Skin of body (tissue), 2 donors: ENCODE measurements around the gene STAC3. TPM values are rescaled to one million over a fixed set of nuclear protein-coding genes. Genes with fewer than 3 reads are reported as not detected.
"Not testable (repeated sequence)": the region's sequence is repeated elsewhere in the genome, so short reads cannot be mapped to it uniquely, and the experiment has no call there.

Experiments
- DNase-seq: peaks from one replicate; lab custom pipeline; 2025; lab: John Stamatoyannopoulos, UW
- total RNA-seq: library from RNA; depleted of rRNA; stranded (reverse); fragments of >200 nt; gene quantifications from one replicate; pipeline ENCODE4 v1.2.3, GENCODE V29; 2014

Gene STAC3
- 20.2 TPM for total RNA-seq

DNA sequence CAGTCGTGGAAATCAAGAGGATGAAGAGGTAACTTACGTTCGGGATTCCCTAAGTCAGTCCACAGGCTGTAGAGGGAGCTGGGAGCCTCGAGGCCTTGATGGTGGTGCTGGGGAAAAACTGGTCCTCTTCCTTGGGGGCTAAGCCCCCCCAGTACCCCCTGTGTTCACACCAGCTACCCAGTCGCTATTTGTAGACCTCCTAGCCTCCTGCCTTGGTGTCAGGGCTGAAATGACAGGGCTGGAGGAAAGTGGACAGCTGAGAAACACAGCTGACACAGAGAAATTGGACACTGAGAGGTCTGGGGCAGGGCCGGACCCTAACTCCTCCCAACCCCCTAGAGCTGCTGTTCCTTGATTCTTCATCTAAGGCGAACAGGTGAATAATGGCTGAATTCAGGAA is at the start of gene STAC3:
Gene STAC3, minus strand, starts transcription at position 232 of the 400 bp plus-strand sequence. CDS start 1,551 bp downstream, outside the sequence.
- no peak for DNase-seq

DNA sequence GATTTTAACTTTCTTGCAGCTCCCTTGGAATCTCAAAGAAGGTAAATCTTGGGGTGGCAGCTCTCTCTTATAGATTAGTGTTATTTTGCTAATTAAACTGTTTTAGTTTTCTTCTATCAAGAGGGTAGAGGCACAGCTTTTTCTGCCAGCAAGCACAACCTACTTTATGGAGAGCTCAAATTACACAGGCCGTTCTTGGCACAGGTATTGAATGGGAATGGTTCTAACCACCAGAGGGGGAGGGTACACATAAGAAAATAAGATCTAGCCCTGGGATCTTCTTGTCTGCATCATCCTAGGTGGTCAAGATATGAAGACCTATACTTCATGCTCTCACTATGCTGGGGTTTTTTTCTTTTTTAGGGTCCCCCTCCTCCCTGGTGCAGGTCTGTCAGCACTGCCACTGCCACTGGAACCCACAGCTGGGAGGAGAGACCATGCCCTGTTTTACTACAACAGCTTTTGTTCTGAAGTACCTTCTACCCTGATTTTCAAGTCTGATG is 48.6 kb upstream of the STAC3 start:
- no peak for DNase-seq

DNA sequence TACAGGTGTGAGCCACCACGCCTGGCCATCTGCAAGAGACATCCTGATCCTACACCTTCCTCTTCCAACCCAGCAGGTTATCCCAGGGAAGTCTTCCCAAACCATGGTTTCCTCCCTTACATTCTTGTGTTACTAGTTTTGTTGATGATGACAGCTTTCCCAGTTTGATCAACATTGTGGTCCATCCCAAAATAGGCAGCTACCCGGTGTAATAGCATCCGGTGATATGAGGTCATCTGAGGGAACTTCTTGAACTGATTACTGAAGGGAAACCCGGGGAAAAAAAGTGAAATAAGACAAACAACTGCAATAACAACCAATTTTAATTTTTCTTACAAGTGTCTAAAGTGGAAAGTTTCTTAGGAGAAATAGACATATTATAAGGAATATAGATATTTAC is 45.3 kb upstream of the STAC3 start:
- DNase-seq: no peak

DNA sequence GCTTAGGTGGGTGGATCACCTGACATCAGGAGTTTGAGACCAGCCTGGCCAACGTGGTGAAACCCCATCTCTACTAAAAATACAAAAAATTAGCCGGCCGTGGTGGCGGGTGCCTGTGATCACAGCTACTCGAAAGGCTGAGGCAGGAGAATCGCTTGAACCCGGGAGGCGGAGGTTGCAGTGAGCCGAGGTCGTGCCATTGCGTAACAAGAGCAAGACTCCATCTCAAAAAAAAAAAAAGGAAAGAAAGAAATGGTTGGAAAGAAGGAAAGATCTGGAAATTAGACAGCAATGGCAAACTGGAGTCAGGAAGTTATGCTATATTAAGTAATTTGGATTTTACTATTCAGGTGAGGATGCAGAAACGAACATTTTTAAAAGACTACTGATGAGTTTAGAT is 31.1 kb upstream of the STAC3 start:
- DNase-seq: not testable (repeated sequence)

DNA sequence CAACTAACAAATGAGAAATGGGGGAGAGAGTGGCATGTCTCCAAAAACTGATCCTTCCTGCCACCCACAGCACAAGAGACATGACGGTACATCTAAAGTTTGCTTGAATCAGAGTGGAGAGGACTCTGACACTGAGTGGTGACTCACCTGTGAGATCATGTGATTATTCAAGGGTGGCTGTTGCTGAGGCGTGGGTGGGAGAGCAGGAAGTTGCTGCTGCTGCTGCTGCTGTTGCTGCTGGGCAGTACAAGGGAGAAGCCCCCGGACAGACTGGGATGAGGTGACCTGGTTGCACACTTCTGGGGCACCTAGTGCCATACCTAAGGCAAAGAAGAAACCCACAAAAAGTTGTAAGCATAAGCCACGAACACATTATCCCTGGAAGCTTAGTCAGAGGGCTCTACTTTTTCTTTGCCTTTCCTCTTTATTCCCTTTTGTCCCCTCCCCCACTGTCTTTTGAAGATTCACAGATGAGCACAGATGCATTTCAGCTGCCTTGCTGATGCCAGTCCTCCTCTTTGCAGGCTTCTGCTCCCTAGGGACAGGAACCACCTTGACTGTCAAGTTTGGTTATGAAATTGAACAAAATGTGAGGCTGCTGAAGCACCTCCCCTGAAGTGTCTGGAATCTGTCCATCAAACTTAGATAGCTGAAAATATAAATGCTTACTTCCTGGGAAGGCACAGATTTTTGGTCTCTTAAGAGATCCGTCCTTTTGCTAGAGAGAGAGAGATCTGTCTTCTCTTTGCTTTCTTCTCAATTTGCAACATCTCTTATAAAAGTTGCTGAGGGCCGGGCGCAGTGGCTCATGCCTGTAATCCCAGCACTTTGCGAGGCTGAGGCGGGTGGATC is 29.4 kb upstream of the STAC3 start:
- DNase-seq: no peak

DNA sequence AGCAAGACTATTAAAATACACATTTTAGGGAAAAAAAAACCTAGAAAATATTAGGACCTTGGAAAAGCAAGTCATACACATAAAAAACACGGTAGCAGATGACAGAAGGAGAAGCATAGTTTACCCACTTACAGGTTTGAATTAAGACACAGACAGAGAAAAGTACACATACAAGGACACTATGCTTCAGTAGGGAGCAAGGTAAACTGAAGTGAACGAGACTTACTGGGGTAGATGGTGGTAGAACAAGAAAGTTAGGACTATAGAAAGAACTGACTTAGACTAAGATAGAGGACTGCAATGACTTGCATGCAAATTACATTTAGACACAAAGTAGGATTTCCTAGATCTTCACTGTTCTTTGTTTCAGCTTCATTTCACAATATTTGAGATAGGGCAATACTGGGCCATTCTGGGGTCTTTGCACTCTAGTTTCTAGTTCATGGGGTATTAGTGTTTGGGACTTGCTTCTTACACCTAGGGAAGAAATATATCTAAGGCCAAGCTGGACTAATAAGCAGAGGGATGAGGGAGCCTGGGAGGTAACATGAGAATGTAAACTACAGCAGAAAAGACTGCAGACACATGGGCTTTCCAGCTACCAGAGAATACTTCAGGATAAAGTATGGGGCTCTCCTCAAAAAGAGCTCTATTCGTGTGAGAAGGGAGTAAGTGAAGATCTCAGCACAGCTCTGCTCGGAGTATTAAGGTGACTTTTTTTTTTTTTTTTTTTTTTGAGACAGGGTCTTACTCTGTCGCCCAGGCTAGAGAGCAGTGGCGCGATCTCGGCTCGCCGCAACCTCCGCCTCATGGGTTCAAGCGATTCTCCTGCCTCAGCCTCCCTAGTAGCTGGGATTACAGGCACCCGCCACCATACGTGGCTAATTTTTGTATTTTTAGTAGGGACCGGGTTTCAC is 27.7 kb upstream of the STAC3 start:
- no peak for DNase-seq

DNA sequence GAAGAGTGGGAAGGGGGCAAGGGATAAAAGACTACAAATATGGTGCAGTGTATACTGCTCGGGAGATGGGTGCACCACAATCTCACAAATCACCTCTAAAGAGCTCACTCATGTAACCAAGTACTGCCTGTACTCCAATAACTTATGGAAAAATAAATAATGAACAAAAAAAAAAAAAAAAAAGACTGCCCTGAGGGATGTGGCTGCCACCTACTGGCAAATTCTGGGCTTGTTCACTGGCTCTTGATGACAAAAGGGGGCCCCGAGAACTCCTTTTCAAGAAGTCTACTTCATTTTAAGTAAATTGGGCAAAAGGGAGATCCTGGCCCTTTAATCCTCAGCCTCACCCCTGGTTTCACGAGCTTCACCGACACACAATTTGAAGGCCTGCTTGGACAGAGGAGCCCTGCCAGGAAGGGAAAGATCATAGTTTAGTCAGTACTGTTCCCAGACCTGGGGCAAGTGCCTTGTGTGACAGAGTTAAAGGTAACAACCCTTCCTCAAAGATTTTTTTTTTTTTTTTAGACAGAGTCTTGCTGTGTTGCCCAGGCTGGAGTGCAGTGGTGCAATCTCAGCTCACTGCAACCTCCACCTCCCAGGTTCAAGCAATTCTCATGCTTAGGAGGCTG is 26.1 kb upstream of the STAC3 start:
- no peak for DNase-seq

DNA sequence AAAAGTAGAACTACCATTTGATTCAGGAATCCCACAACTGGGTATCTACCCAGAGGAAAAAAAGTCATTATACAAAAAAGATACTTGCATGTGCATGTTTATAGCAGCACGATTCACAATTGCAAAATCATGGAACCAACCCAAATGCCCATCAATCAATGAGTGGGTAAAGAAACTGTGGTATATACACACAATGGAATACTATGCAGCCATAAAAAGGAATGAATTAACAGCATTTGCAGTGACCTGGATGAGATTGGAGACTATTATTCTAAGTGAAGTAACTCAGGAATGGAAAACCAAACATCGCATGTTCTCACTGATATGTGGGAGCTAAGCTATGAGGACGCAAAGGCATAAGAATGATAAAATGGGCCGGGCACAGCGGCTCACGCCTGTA is 25.2 kb upstream of the STAC3 start:
- DNase-seq: not testable (repeated sequence)

DNA sequence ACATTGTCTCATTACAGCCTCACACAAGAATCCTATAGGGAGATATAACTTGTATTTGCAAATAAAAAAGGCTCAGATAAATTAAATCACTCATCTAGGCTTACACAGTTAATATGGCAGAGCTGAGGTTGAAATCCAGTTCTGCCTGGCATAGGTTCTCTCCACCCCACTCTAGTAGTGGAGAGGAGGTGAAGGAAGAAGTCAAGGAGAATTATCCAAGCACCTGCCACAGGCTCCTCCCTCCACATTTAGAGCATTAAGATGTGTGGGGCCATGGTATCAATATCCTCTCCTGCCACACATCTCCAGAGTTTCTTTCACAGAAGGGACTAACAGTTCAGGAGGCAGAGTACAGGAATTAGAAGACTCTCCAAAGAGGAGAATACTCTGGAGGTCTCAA is 22.5 kb upstream of the STAC3 start:
- no peak for DNase-seq

DNA sequence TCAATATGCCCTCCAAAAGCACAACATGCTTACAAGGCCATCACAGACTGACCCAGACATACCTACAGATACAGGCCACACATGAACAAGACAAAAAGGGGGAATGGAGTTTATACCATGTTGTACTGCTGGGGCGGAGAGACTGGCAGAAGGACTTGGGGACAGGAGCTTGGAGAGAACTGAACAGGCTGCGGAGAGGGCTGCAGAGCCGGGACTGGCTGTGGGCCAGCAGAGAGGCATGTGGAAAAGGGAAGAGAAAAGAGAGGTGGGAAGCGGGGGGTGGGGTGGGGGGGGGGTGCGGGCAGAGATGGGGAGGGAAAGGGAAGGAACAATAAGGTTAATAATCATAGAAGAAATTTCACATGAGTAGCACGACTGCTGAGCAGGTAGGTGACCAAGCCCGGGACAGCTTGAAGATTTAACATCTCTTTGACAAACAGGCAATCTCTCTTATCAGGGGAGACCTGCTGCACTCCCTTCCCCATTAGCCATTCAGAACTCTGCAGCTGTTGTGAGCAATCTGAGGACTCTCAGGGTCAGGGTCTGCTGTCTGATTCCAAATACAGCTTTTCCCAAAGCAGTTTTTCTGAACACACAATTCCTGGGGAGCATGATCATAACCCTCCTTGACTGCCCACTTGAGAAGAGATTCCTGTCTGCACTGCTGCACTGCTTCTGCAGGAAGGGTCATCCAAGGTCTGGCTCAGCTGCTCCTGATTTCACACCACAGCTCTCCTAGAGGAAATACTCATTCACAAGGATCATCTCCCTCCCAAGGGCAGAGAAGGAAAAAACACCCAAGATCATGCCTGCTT is 21.6 kb upstream of the STAC3 start:
- DNase-seq: no peak

DNA sequence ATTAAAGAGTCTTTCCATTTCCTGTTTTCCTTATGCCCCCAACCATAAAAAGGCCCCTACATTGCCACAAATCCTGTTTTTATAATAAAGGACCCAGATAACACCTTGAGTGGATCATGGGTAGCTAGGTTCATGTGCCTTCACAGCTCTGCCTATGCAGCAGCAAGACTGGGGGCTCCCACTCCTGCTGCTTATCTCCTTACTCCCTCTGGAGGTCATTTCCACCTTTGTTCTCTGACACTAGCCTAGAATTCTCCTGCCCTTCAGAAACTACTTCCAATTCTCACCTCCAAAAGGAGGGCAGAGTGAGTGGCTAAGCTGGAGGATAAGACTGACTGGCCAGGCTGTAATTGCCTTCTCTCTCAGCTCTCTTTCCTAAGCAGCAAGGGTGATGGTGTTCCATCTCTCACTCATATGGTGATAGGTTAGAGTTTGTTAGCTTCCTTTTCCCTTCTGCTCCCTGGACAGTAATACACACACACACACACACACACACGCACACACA is 20.0 kb upstream of the STAC3 start:
- DNase-seq: no peak

DNA sequence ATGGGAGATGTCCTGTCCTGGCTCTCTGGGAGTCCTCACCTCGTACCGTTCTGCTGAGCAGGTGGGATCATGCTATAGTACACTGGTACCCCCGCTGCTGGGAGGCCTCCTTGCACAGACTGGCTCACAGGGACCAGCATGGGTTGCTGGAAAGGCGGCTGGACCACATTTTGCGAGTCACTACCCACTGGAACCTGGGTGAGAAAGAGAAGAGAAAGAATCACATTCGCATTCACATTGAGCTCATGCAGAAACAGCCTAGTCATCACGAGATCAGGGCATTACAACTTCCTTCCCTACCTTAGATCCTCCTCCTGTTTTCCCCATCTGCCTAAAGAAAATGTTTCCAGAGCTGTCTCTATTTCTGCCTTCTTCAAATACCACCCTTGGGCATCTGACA is 17.3 kb upstream of the STAC3 start:
- no peak for DNase-seq

DNA sequence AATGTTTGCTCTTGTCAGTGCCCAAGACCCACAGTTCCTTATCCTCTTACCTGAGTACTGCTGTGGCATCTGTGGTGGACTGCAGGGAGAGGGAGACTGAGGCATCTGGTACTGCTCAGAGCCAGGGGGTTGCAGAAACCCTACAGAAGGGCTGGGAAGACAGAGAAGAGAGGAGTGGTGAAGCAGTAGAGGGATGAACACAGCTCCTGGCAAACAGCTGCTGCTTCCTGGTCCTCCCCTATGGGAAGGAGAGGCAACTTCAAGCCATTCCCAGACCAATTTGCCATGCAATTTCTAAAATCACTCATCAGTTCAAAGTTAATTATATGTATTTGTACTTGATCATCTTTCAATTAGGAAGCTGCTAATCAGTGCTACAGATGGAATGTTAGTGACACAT is 15.7 kb upstream of the STAC3 start:
- no peak for DNase-seq

DNA sequence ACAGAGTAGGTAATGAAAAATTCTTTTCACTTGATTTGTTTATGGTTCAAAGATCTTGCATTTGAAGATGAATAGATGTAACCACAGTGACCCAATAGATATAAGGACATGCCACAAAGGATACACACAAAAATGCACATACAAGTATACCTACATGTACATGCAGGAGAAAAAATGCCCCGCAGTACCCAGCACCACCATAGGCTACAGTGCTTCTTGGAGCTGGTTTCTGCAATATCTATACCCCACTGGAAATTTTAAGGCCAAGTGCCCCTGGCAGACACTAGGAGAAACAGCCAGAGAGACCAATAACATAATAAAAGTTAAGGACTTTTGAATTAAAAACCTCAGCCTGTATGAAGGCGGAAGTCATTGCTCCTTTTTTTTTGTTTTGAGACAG is 12.1 kb upstream of the STAC3 start:
- DNase-seq: no peak

DNA sequence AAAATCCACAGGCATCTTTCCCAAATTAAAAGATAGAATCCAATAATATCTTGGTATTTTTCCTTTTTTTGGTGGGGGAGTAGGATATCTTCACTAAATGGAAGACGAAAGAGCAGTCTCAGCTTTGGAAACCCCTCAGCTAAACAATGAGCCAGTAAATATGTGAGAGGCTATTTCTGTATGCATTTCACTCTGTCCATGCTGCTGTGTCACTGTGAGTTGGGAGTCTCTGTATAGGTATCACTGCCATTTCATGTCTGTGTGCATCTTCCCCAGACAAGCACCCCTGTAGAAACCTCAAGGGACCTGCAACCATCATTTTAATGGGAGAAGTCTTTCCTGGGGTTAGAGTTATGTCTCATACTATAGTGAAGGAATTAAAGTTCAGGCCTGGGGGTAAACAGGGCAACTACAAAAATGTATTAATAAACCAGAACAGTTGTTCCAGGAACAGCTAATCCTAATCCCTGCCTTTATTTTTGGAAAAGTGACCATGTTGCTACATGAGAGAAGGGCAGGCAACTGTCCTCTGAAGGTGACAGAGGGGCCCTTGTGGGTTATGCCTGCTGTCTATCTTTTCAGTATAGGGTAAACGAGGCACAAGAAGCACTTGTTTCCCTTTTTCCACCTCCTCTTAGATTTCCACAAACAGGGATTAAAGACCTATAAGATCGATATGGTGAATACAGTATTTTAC is 11.3 kb upstream of the STAC3 start:
- no peak for DNase-seq

DNA sequence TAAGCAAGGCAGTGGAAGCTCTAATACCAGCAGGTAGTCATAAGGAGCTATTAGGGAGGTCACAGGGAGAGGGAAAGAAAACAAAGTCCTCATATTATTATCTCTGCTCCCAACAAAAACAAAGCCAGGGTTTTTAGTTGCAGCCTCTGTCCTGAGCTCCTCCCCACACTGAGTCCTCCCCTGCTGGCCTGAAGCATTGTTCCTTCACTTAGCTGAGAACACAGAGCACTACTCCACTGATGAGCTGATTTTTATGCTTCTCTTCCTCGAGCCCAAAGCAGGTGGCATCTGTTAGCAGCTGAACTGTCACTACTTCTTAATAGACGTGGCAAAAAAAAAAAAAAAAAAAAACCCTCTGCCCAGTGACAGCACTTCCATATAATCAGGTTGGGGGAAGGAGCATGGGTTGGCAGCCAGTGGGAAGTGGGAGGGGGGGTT is 10.5 kb upstream of the STAC3 start:
- no peak for DNase-seq

DNA sequence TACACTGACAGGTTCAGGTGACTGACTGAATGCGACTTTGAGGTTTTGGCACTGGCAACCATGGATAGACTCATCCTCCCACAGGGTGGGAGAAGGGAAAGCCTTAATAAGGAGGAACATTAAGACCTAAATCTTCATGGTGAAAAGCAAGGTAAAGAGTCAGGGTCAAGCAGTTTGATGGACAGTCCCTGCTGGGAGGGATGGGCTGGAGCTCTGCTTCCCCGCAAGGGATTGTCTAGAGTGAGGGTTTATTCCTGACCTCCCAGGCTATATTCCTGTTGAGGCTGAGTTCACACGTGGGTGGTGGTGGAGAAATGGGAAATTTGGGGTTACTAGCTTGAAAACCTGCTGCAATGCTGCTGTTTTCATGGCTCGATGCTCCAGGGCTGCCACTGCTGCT is 9.4 kb upstream of the STAC3 start:
- DNase-seq: no peak

DNA sequence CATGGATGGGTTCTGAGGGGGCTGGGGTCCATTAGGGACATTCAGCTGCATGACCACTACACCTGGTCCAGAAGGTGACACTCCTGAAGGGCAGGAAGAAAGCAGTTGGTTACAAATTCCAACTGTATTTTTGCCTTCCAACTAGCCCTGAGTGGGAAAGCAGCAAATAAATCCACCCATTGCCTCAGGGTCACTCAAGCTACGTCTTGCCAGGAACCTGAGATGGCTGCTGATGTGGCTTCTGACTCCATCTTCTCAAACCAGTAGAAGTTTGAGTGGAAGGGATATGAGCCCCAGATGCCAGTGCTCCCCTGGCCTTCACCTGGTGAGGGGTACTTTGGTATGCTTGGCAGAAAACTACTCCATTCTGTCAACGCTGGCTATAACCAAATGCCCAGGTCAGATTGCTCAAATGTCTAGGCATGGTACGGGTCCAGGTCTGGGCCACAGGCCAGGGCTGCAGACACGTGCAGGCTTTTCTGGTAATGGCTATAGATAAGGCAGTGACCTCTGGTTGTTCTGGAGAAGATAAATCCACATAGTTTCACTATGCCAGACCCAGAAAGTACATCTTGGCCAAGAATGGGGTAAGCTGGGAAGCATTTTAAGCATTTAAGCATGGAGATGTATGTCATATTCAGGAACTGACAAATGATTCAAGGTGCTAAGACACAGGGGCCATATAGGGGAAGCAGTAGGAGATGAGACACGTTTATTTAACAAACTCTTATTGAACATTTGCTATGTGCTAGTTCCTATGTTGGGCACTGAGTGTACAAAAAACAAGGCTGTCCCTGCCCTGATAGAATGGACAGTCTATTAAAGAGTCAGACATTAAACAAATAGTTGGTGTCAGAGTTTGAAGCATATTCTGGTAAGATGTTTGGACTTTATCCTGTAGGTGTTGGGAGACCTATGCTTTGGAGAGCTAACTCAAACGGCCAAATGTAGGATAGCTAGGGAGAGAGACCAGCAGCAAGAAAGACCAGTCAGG is 8.3 kb upstream of the STAC3 start:
- DNase-seq: no peak

DNA sequence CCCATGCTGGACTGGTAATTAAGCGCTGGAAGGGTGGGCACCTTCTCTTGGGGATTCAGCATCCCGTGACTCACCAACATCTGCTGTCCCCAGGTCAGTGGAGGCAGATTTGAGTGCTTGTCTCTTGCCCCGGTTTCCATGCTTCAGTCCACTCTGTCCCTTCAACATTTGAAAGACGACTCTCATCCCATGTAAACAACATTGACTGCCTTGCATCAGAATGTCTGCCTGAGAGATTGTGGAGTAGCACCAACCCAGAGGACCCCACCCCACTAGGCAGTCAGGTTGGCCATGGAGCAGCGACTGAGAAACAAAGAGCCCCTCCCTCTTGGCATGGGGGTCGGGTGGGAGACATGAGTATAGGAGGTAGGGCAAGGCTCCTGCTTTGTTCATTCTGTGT is 4.9 kb upstream of the STAC3 start:
- DNase-seq: no peak
